GM12864 (cell line): ENCODE results near the gene UBXN10.
A peak's percentile ranks its signal among the peaks of the same experiment; 100 is the strongest.

Experiments
- DNase-seq: peaks from one replicate; pipeline ENCODE4 v3.0.0-alpha.2; 2011; ENCODE audit warnings: low read depth
- H3K4me3 ChIP-seq: 2 replicates; pipeline ENCODE4 v1.5.1; 2011; ENCODE audit warnings: mild to moderate bottlenecking, low read depth, low read length, control low read depth
- CTCF ChIP-seq: IDR thresholded peaks from 2 replicates; pipeline ENCODE4 v1.5.1; 2011; ENCODE audit warnings: low read depth, mild to moderate bottlenecking, moderate library complexity, low read length, control low read depth, inconsistent platforms; ENCODE audit errors: missing control alignments

The UBXN10 gene

GRCh38 chr1:20185834-20186782 is at the start of gene UBXN10, which contains the start of gene PLA2G2C:
Gene UBXN10, plus strand, starts transcription at chr1:20186096. Its CDS starts 4,466 bp downstream, at chr1:20190562.
Gene PLA2G2C, minus strand, starts transcription at chr1:20186518. Its CDS starts 9,155 bp downstream, at chr1:20177363.
- no peak for TF ChIP-seq CTCF
- no peak for DNase-seq
- H3K4me3 ChIP-seq: peak within 1 kb of the TSS; percentile 16

GRCh38 chr1:20136249-20136648 is 49.6 kb upstream of the UBXN10 start:
- DNase-seq: no peak
- no peak for TF ChIP-seq CTCF
- no peak overlapping the region for H3K4me3 ChIP-seq

- no peak for TF ChIP-seq CTCF
- H3K4me3 ChIP-seq: no peak overlapping the region
- no peak for DNase-seq
Observed at GRCh38 chr1:20137055-20137454, 48.8 kb upstream of the UBXN10 start.

- TF ChIP-seq CTCF: no peak
- no peak overlapping the region for H3K4me3 ChIP-seq
- no peak for DNase-seq
Observed at GRCh38 chr1:20137604-20138003, 48.3 kb upstream of the UBXN10 start.

- DNase-seq: no peak
- no peak for TF ChIP-seq CTCF
- no peak overlapping the region for H3K4me3 ChIP-seq
Observed at GRCh38 chr1:20138346-20138745, 47.5 kb upstream of the UBXN10 start.

- no peak within 1 kb of the TSS for H3K4me3 ChIP-seq
- no peak for DNase-seq
- no peak for TF ChIP-seq CTCF
Observed at GRCh38 chr1:20138961-20139550, 46.8 kb upstream of the UBXN10 start, which contains the start of gene PLA2G2F. Gene PLA2G2F, plus strand, starts transcription at chr1:20139323. Its CDS starts 105 bp downstream, at chr1:20139428.
